WTC11 (cell line): Measurements from ENCODE around the gene RUBCN.
"Not testable (repeated sequence)": the region's sequence is repeated elsewhere in the genome, so short reads cannot be mapped to it uniquely, and the experiment has no call there.

Source experiments
- CREB1 ChIP-seq: sonication (generic); formaldehyde crosslinking; IDR thresholded peaks from 2 replicates; pipeline ENCODE4 v1.8.0; 2023; ENCODE audit warnings: mild to moderate bottlenecking, missing genetic modification reagents
- ETV6 ChIP-seq: sonication (generic); formaldehyde crosslinking; IDR thresholded peaks from 2 replicates; pipeline ENCODE4 v1.8.1; 2022; ENCODE audit warnings: mild to moderate bottlenecking, missing genetic modification reagents
- JUN ChIP-seq: sonication (generic); formaldehyde crosslinking; IDR thresholded peaks from 2 replicates; pipeline ENCODE4 v1.8.0; 2023; ENCODE audit warnings: mild to moderate bottlenecking, missing genetic modification reagents
- MXD4 ChIP-seq: fragments of 250-450 bp; sonication (Bioruptor Pico); IDR thresholded peaks from 2 replicates; pipeline ENCODE4 v1.8.0; 2021; ENCODE audit warnings: mild to moderate bottlenecking, moderate library complexity, borderline replicate concordance
- SP1 ChIP-seq: sonication (generic); formaldehyde crosslinking; conservative IDR thresholded peaks from 2 replicates; pipeline ENCODE4 v1.8.1; 2022; ENCODE audit warnings: missing genetic modification reagents
- ZBTB21 ChIP-seq: sonication (generic); formaldehyde crosslinking; IDR thresholded peaks from 2 replicates; pipeline ENCODE4 v1.8.1; 2023; ENCODE audit warnings: mild to moderate bottlenecking, missing genetic modification reagents, borderline replicate concordance
- TF ChIP-seq, protein P1 (sequence below): fragments of 200-600 bp; IDR thresholded peaks from 2 replicates; pipeline ENCODE4 v1.8.0; 2022; ENCODE audit warnings: antibody characterized with exemption
- TF ChIP-seq, protein P2 (sequence below): fragments of 250-450 bp; sonication (Bioruptor Pico); IDR thresholded peaks from 2 replicates; pipeline ENCODE4 v2.1.2; 2022; ENCODE audit warnings: mild to moderate bottlenecking, moderate library complexity
- TF ChIP-seq, protein P3 (sequence below): sonication (generic); formaldehyde crosslinking; IDR thresholded peaks from 2 replicates; pipeline ENCODE4 v1.8.1; 2022; ENCODE audit warnings: mild to moderate bottlenecking, missing genetic modification reagents, moderate library complexity, borderline replicate concordance
- TF ChIP-seq, protein P4 (sequence below): sonication (generic); formaldehyde crosslinking; IDR thresholded peaks from 2 replicates; pipeline ENCODE4 v1.8.0; 2022; ENCODE audit warnings: mild to moderate bottlenecking, missing genetic modification reagents
- TF ChIP-seq, protein P5 (sequence below): sonication (generic); formaldehyde crosslinking; IDR thresholded peaks from 2 replicates; pipeline ENCODE4 v1.8.0; 2022; ENCODE audit warnings: mild to moderate bottlenecking, missing genetic modification reagents
- TF ChIP-seq, protein P6 (sequence below): sonication (generic); formaldehyde crosslinking; conservative IDR thresholded peaks from 2 replicates; pipeline ENCODE4 v1.8.1; 2022; ENCODE audit warnings: mild to moderate bottlenecking, missing genetic modification reagents
- TF ChIP-seq, protein P7 (sequence below): sonication (generic); formaldehyde crosslinking; IDR thresholded peaks from 2 replicates; pipeline ENCODE4 v1.8.1; 2023; ENCODE audit warnings: mild to moderate bottlenecking, moderate library complexity, missing genetic modification reagents

DNA sequence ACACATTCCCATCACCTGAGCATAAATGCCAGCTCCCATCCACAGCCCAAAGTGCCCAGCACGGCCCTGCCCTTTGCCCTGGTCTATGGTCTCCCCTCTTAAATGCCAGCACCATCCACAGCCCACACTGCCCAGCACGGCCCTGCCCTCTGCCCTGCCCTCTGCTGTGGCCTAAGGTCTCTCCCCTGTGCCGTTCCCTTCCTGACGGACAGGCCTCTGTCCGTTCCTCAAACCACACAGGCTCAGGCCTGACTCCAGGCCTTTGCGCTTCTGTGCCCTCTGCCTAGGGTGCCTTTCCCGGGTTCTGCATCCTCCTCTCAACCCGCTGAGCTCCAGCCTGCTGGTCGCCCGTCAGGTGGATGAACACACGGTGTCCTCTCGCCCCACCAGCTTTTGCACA lies 90.4 kb downstream of the RUBCN start:
- TF ChIP-seq, protein P1, sequence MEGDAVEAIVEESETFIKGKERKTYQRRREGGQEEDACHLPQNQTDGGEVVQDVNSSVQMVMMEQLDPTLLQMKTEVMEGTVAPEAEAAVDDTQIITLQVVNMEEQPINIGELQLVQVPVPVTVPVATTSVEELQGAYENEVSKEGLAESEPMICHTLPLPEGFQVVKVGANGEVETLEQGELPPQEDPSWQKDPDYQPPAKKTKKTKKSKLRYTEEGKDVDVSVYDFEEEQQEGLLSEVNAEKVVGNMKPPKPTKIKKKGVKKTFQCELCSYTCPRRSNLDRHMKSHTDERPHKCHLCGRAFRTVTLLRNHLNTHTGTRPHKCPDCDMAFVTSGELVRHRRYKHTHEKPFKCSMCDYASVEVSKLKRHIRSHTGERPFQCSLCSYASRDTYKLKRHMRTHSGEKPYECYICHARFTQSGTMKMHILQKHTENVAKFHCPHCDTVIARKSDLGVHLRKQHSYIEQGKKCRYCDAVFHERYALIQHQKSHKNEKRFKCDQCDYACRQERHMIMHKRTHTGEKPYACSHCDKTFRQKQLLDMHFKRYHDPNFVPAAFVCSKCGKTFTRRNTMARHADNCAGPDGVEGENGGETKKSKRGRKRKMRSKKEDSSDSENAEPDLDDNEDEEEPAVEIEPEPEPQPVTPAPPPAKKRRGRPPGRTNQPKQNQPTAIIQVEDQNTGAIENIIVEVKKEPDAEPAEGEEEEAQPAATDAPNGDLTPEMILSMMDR, result not testable (repeated sequence)
- not testable (repeated sequence) for TF ChIP-seq CREB1 (CRISPR knock-in tag); JUN (CRISPR knock-in tag); MXD4 (CRISPR knock-in tag); SP1; ETV6 (CRISPR knock-in tag); ZBTB21 (CRISPR knock-in tag)
- TF ChIP-seq, protein P2, sequence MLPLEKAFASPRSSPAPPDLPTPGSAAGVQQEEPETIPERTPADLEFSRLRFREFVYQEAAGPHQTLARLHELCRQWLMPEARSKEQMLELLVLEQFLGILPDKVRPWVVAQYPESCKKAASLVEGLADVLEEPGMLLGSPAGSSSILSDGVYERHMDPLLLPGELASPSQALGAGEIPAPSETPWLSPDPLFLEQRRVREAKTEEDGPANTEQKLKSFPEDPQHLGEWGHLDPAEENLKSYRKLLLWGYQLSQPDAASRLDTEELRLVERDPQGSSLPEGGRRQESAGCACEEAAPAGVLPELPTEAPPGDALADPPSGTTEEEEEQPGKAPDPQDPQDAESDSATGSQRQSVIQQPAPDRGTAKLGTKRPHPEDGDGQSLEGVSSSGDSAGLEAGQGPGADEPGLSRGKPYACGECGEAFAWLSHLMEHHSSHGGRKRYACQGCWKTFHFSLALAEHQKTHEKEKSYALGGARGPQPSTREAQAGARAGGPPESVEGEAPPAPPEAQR, result not testable (repeated sequence)
- TF ChIP-seq, protein P3, sequence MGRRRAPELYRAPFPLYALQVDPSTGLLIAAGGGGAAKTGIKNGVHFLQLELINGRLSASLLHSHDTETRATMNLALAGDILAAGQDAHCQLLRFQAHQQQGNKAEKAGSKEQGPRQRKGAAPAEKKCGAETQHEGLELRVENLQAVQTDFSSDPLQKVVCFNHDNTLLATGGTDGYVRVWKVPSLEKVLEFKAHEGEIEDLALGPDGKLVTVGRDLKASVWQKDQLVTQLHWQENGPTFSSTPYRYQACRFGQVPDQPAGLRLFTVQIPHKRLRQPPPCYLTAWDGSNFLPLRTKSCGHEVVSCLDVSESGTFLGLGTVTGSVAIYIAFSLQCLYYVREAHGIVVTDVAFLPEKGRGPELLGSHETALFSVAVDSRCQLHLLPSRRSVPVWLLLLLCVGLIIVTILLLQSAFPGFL, result not testable (repeated sequence)
- TF ChIP-seq, protein P4, sequence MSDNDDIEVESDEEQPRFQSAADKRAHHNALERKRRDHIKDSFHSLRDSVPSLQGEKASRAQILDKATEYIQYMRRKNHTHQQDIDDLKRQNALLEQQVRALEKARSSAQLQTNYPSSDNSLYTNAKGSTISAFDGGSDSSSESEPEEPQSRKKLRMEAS, result not testable (repeated sequence)
- TF ChIP-seq, protein P5, sequence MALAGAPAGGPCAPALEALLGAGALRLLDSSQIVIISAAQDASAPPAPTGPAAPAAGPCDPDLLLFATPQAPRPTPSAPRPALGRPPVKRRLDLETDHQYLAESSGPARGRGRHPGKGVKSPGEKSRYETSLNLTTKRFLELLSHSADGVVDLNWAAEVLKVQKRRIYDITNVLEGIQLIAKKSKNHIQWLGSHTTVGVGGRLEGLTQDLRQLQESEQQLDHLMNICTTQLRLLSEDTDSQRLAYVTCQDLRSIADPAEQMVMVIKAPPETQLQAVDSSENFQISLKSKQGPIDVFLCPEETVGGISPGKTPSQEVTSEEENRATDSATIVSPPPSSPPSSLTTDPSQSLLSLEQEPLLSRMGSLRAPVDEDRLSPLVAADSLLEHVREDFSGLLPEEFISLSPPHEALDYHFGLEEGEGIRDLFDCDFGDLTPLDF (CRISPR knock-in tag), result not testable (repeated sequence)
- TF ChIP-seq, protein P6, sequence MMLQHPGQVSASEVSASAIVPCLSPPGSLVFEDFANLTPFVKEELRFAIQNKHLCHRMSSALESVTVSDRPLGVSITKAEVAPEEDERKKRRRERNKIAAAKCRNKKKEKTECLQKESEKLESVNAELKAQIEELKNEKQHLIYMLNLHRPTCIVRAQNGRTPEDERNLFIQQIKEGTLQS (CRISPR knock-in tag), result not testable (repeated sequence)
- TF ChIP-seq, protein P7, sequence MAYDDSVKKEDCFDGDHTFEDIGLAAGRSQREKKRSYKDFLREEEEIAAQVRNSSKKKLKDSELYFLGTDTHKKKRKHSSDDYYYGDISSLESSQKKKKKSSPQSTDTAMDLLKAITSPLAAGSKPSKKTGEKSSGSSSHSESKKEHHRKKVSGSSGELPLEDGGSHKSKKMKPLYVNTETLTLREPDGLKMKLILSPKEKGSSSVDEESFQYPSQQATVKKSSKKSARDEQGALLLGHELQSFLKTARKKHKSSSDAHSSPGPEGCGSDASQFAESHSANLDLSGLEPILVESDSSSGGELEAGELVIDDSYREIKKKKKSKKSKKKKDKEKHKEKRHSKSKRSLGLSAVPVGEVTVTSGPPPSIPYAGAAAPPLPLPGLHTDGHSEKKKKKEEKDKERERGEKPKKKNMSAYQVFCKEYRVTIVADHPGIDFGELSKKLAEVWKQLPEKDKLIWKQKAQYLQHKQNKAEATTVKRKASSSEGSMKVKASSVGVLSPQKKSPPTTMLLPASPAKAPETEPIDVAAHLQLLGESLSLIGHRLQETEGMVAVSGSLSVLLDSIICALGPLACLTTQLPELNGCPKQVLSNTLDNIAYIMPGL (CRISPR knock-in tag), result not testable (repeated sequence)
